Hematopoietic multipotent progenitor cell (in vitro differentiated cells): ENCODE measurements around the gene TYMS. TPM values are rescaled to one million over a fixed set of nuclear protein-coding genes. Genes with fewer than 3 reads are reported as not detected.

Source experiments
- DNase-seq, 3 donors: peaks; one replicate each; pipeline ENCODE4 v3.0.0-alpha.2; 2011 to 2015; ENCODE audit warnings: low read depth in 2 of 3, low spot score in 2 of 3
- total RNA-seq: library from RNA; depleted of rRNA; stranded (reverse); fragments of >200 nt; gene quantifications from one replicate; pipeline ENCODE4 v1.2.3, GENCODE V29; 2012

Gene TYMS
- 22.6 TPM for total RNA-seq

DNA sequence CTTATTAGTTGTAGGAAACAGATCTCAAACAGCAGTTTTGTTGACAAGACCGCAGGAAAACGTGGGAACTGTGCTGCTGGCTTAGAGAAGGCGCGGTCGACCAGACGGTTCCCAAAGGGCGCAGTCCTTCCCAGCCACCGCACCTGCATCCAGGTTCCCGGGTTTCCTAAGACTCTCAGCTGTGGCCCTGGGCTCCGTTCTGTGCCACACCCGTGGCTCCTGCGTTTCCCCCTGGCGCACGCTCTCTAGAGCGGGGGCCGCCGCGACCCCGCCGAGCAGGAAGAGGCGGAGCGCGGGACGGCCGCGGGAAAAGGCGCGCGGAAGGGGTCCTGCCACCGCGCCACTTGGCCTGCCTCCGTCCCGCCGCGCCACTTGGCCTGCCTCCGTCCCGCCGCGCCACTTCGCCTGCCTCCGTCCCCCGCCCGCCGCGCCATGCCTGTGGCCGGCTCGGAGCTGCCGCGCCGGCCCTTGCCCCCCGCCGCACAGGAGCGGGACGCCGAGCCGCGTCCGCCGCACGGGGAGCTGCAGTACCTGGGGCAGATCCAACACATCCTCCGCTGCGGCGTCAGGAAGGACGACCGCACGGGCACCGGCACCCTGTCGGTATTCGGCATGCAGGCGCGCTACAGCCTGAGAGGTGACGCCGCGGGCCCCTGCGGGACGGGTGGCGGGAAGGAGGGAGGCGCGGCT is at the start of gene TYMS:
TYMS (plus strand) TSS at position 343 of the 690 bp plus-strand sequence; CDS start at position 433, 90 bp downstream.
- peak in 2 of 3 donors; percentile 70 to 72 for DNase-seq

DNA sequence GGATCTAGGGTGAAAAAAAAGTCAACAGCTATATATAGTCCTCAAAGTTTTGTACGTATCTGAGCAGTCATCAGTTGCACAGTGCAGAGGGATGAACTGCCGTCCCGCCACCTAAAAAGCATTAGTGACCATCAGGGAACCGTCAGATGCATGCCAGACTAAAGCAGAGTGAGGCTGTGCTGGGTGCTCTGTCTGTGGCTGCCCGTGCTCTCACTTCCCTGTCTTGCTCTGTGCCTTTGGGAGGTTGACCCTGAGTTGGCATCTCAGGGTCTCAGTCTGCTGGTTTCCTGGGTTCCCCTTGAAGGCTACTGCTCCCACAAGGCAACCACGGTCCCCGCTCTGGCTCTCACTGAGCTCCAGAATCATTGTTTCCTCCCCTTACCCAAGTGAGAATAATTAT is 49.5 kb upstream of the TYMS start:
- DNase-seq: no peak

DNA sequence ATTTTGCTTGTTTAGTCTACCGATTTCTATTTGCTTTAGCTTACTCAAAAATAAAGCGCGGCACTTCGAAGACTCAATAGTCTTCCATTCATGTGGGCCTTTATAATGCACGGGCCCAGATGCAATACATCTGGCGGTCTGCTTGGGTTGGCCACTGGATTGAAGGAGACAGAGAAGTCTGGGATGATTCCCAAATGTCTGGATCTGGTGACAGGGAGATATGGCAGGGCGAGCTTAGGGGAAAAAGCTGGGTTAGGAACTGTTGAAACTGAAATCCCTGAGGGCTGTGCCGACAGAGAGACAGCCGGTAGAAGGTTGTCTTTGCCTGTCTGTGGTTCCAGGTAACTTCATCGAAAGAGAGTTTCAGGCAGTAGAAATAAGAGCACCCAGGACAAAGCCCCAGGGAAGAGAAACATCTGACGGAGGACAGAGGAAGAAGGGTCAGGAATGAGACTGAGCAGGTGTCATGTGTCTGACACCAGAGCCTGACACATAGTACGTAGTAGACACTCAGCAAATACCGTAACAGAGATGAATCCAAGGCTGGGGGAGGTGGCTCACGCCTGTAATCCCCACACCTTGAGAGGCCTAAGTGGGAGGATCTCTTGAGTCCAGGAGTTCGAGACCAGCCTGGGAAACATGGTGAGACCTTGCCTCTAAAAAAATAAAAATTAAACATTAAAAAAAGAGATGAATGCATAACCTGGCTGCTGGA is 47.1 kb upstream of the TYMS start:
- no peak for DNase-seq

DNA sequence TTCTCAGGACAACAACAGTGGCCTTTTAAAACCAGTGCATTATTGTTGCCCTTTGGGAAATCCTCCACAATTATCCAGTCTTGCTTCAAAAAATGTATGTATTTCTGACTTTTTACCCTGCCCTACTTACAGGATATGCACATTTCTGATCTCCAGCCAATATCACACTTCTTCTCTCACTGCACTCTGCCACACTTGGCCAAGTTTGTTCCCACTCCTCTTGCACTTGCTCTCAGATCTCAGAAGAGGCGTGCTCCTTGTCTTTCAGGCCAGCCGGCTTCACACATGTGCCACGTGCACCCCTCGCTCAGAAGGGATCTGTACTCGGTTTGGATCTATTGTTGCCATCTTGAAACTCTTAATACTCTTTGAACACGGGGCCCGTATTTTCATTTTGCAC is 45.3 kb upstream of the TYMS start:
- DNase-seq: no peak

DNA sequence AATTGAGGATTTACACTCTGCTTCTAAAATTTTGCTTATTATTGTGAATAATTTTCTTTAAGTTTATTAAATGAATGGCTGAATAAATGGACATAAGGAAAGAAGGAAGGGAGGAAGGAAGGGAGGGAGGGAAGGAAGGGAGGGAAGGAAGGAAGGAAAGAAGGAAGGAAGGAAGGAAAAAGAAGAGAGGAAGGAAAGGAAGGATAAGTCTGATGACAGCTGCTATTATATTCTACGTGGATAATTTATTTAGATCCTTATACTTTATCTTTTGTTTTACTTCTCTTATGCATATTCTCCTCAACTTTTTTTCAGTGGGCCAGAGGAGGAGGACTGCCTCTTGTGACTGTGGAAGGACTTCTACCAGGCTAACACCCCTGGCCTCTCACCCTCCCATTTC is 43.3 kb upstream of the TYMS start:
- DNase-seq: no peak

DNA sequence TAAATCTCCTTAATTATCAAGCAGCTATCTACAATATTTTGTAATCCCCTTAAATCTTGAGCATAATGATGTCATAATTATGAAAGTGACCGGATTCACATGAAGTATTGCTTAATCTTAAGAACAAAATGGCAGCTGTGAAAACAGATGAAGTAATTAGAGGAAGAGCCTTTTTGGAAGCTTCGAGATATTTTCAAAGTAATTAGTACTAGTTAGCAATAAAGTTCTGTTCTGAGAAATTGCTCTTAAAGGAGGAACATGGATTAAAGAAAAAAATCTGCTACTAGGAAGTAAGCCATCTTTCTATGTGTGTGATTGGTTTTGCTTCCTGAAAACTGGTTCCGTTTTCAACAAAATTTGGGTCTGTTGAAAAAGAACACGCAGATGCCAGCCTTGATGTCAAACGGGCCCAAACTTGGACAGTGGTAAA is 42.3 kb upstream of the TYMS start:
- no peak for DNase-seq

DNA sequence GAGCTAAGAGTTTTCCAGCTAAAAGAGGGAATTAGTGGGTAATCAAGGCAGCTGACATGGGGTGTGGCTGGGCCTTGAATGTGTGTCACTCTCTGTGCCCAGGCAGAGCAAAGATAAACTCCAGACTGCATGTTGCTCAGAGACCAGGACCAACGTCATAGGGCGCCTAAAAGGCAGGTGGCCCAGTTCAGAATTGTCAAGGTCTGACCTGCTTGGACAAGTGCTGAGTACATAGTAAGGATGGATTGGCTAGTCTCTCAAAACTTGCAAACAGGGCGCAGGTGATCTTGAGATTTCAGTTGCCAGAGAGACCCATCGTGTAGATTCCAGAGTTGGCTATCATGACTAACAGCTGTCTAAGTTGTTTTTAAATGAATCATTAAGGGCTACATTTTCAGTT is 41.7 kb upstream of the TYMS start:
- no peak for DNase-seq

DNA sequence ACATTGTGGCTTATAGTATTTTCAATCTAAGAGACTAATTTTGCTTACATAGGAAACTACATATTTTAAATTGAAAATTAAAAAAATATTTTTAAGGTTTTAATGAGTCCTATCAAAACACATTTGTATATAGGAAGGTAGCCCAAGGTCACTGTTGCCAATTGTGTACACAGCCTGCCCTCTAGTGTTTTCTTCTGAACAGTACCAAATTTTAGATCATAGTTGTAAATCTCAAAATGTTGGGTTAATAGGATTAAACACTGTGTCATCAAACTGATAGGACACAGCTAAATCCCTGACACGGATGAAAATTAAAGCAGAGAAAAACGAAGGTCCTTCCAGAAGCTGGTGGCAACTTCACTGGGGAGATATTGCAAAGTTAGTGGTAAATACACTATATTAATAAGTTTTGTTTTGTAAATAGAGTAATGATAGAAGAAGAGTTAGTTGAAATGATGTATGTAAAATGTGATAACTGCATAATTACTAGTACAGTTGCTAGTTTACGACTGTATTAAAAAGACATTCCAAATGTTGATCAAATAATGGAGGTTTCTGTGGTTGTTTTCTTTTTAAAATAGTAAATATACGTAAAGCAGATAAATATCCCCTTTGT is 41.0 kb upstream of the TYMS start:
- DNase-seq: peak in 2 of 3 donors; percentile 44 to 70

DNA sequence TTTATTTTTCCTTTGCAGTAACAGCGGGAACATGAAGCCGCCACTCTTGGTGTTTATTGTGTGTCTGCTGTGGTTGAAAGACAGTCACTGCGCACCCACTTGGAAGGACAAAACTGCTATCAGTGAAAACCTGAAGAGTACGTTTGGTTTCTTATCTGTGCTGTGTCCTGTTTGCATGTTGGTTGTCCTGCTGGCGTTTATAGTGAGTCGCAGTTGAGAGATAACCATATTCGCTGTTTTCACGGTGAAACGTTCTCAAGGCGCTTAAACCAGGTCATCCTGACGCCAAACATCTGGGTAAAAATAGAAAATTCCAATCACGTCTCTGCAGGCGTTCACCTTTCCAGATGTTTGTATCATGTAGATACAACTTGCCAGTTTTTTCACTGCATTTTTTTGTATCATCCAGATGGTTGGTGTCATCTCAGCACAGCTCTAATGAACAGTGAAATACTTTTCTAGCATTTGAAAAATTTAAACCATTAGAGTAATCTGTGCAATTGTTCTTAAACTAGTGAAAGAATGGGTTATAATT is 39.4 kb upstream of the TYMS start:
- DNase-seq: peak in 1 of 3 donors; percentile 26

DNA sequence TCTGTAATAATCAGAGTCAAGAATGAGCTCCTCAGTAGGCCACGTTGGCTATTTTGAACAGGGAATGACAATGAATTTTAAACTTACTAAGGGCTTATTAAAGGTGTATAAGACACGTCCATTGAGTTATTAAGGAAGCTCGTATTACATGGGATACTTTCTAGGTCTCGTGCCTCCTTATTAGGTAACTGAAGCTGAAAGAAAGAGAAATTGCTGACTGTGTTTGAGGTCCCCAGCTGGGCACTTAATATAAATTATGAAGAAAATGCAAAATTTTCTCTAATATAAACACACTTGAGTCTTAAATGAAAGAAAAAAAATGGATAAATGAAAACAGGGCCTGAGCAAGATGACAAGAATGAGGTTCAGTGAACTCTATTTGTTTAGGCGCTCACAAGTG is 38.8 kb upstream of the TYMS start:
- no peak for DNase-seq

DNA sequence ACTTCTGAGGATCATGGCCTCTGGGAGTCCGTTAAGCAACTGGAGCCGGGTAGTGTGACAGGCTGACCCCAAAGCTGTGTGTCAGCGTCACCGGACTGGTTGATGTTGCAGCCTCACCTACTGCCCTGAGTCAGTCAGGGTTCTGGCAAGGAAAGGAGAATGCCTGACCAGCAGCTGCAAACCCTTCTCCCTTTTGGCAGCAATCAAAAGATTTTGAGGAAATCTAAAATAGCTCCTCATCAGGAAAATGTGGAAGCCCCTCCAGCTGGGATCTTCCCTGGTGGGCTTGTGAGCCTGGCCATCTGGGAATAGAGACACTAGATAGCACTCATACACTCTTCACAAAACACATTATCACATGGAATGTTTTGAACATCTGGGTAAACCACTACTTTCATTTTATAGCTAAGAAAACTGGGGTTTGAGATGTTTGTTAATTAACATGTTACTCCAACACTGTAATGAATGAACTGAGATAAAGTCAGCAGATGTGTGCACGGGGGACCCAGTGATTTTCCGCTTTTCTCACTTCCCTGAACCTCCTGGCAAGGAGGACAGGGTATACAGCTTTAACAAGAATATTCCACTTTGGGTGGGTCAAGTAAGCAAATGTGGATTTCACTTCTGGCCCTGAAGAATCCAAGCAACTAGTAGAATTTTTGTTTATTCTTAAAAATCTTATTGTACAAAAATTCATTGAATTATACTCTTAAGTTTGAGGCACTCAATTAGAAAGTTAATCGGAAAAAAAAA is 36.0 kb upstream of the TYMS start:
- no peak for DNase-seq

DNA sequence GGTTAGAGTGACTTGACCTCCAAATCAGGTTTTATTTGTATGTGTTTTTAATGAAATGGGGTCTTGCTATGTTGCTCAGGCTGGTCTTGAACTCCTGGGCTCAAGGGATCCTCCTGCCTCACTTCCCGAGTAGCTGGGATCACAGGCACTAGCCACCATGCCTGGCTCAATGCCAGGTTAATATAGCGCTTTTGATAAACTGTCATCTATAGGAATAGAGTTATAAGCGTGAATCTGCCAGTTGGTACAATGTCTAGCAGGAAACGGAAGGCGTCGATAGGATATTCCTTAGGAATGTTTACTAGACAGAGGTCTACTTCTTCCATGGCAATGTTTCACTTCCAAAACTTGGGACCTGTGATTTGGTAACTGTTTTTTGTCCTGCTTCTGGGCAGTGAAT is 35.2 kb upstream of the TYMS start:
- DNase-seq: no peak

DNA sequence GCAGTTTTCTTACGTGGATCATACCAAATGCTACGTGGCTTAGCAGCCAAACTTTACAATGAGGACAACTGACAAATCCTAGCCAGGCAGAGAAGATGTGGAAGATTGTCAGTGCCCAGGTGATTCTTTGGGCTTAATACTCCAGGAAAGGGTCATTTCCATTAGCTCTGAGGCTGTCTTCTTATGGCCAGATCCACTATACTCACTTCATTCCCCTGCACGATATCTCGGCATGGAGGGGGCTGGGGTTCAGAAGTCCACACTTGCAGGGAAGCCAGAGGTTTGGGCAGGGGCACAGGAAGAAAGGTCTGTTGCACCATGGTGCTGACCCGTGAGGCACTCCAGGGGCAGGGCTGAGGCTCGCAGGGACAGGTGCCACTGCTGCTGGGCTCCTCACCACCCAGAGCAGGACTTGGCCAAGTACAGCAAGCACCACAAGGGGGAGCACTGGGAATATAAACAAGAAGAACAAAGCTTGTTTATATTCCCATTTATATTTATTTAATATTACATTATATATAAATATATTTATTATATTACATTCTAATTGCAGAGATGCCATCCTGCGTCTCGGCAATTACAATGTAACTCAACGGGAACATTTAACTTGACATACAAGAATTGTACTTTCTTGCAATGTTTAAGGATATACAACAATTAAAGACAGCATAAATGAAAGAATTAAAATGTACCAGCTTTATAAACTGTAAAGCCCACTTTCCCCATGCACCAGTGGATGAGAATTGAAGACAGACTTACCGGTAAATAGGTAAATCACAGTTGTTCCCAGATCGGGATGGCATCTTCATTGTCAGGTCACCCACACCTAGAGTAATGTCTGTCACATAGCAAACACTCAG is 33.5 kb upstream of the TYMS start:
- peak in 2 of 3 donors; percentile 72 to 79 for DNase-seq

DNA sequence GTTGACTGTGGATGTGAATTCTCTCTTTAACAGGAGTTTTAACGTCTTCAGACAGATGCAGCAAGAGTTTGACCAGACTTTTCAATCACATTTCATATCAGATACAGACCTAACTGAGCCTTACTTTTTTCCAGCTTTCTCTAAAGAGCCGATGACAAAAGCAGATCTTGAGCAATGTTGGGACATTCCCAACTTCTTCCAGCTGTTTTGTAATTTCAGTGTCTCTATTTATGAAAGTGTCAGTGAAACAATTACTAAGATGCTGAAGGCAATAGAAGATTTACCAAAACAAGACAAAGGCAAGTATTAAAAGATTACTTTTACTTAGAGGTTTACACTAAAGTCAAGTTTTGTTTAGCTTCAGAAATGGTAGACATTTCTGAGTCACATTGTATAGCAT is 30.2 kb upstream of the TYMS start:
- no peak for DNase-seq

DNA sequence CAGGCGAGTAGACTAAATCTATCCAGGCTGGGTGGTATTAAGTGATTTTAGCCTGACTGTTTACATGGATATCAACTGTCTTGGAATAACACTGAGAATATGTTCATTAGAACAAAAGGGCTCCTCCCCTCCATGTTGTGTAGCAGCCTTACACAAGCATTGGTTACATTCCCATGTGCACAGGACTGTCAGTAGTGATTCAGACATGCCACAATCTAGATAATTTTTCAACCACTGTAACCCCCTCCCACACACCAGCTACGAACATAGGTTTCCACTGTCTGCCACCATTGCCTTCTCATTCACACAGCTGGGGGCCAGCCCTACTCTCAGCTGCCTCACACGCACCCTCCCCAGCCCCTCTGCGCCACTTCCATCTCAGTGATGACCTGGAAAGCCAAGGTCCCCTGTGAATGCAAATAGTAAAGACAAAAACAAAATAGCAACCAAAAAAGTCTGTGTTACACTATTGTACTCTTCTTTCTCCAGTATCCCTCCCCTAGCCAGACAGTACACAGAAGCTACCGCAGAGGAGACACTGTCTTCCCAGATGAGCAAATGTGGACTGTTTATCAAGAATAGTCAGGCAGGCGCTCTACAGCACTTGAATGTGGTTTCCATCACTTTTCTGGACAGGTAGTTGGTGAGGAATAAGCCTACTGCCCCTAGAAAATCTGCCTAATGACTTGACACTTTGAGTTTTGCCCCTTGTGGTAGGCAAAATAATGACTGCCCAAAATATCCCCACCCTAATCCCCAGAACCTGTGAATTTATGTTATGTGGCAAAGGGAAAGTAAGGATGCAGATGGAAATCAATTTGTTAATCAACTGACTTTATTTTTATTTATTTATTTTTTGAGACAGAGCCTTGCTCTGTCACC is 27.9 kb upstream of the TYMS start:
- peak in 1 of 3 donors; percentile 23 for DNase-seq

DNA sequence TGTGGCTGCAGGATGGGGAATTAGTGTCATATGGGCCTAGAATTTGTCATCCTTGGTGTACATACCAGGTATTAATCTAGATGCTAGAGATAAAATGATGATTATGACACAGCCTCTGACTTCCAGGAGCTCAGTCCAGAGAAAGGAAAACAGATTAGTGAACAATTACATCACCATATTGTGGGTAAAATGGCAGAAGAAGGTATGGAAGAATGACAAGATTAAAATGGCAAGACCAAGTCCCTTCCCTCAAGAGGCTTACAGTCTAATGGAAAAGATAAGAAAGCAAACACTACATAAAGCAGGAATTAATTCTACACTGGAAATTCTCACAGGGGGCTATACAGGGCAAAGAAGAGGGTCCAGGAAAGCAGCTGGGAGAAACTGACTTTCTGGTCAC is 25.9 kb upstream of the TYMS start:
- DNase-seq: no peak

DNA sequence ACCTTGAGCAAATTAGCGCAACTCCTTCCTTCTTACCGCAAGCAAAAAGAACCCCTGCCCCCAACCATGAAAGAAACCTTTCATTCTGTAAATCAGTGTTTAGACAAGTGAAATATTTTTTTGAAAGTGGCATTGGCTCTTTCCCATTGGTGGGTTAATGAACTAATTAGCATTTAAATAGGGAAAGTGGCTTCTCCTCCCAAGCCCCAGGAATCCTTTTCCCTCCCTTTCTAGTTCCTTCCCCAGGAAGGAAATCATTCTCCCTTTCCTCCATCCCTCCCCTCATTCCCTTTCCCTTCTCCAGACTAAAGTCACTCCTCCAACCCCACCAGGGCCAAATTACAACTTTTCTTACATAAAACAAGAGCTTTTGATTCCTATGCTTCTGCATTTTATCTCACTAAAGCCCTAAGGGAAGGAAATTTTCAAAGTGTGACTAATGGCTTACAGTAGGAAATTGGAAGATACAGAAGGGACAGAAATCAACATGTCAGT is 22.9 kb upstream of the TYMS start:
- no peak for DNase-seq

DNA sequence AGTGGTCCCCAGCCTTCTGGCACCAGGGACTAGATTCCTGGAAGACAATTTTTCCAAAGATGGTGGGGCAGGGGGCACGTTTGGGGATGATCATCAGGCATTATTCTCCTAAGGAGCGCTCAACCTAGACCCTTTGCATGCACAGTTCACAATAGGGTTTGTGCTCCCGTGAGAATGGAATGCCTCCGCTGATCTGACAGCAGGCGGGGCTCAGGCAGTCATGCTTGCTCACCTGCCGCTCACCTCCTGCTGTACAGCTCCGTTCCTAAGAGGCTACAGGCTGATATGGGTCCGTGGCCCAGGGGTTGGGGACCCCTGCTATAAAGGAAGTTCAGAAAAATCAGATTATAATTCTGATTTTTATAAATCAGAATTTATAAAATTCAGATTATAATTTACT is 22.3 kb upstream of the TYMS start:
- DNase-seq: no peak

DNA sequence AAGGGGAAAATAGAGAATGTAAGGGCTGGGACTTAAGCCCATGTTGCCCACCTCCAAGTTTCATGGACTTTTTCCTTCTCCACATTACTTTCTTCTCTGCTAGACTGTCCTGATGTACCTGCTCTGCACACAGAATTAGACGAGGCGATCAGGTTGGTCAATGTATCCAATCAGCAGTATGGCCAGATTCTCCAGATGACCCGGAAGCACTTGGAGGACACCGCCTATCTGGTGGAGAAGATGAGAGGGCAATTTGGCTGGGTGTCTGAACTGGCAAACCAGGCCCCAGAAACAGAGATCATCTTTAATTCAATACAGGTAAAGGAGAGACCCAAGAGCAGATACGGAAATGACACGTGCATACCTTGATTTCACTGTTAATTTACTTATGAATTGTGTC is 16.2 kb upstream of the TYMS start:
- no peak for DNase-seq
